PFSK-1 (cell line): ENCODE data around the gene CUL5.

Source experiments
- FOXP2 ChIP-seq: optimal IDR thresholded peaks from 2 replicates; pipeline ENCODE3; 2011; ENCODE audit warnings: borderline replicate concordance, control low read depth, inconsistent platforms; ENCODE audit not compliant: insufficient read depth; ENCODE audit errors: extremely low read length, extremely low read depth
- POLR2AphosphoS5 ChIP-seq: IDR thresholded peaks from 2 replicates; pipeline ENCODE4 v1.6.1; 2012; ENCODE audit warnings: low read depth, mild to moderate bottlenecking, control low read depth, low read length, moderate library complexity
- SIN3A ChIP-seq: IDR thresholded peaks from 2 replicates; pipeline ENCODE4 v1.6.1; 2012; ENCODE audit warnings: mild to moderate bottlenecking, low read length, moderate library complexity, borderline replicate concordance; ENCODE audit not compliant: insufficient read depth
- TAF1 ChIP-seq: IDR thresholded peaks from 2 replicates; pipeline ENCODE4 v1.6.1; 2012; ENCODE audit warnings: low read length, control low read depth, borderline replicate concordance; ENCODE audit not compliant: insufficient read depth

DNA sequence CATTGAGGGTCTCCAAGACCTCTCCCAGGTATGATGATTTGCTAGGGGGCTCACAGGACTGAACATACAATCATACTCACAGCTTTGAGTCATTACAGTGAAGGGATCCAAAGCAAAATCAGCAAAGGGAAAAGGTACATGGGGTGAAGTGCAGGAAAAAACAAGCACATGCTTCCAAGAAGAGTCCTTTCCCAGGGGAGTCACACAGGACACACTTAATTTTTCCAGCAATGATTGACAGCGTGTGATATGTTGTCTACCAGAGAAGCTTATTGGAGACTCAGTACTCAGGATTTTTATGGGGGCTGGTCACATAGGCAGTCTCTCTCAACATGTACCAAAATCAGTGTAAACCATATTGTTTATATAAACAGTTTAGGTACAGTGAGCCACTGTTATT lies 25.3 kb downstream of the CUL5 start:
- TF ChIP-seq POLR2AphosphoS5 (no peak), SIN3A (no peak), TAF1 (no peak), FOXP2 (no peak)
